Parathyroid adenoma (tissue), 2 donors: ENCODE data around the gene SPTBN2.

ENCODE experiments used
- H2AFZ ChIP-seq: fragments of 300-600 bp; sonication (generic); one replicate; pipeline ENCODE4 v1.7.0; 2017; ENCODE audit warnings: antibody characterized with exemption, mild to moderate bottlenecking
- H3K27ac ChIP-seq: fragments of 300-600 bp; sonication (generic); one replicate; pipeline ENCODE4 v1.7.0; 2017
- H3K27me3 ChIP-seq: fragments of 300-600 bp; sonication (generic); one replicate; pipeline ENCODE4 v1.7.0; 2017; ENCODE audit warnings: low read length; ENCODE audit not compliant: control insufficient read depth, insufficient read depth
- H3K36me3 ChIP-seq: fragments of 300-600 bp; sonication (generic); one replicate; pipeline ENCODE4 v1.7.0; 2017; ENCODE audit warnings: low read length; ENCODE audit not compliant: control insufficient read depth, insufficient read depth
- H3K4me1 ChIP-seq: fragments of 300-600 bp; sonication (generic); one replicate; pipeline ENCODE4 v1.7.0; 2017; ENCODE audit warnings: control low read depth
- H3K4me2 ChIP-seq: fragments of 300-600 bp; sonication (generic); one replicate; pipeline ENCODE4 v1.7.0; 2017; ENCODE audit warnings: low read length
- H3K4me3 ChIP-seq: fragments of 300-600 bp; sonication (generic); one replicate; pipeline ENCODE4 v1.7.0; 2017; ENCODE audit warnings: low read depth, low read length
- H3K79me2 ChIP-seq: fragments of 300-600 bp; sonication (generic); one replicate; pipeline ENCODE4 v1.7.0; 2017; ENCODE audit warnings: control low read depth
- H3K9ac ChIP-seq: fragments of 300-600 bp; sonication (generic); one replicate; pipeline ENCODE4 v1.7.0; 2017; ENCODE audit warnings: mild to moderate bottlenecking
- H3K9me3 ChIP-seq: fragments of 300-600 bp; sonication (generic); one replicate; pipeline ENCODE4 v1.7.0; 2017; ENCODE audit warnings: low read length; ENCODE audit not compliant: control insufficient read depth
- CTCF ChIP-seq: fragments of 300-600 bp; sonication (generic); IDR thresholded peaks from one replicate; pipeline ENCODE4 v1.7.0; 2017; ENCODE audit warnings: antibody characterized with exemption, mild to moderate bottlenecking
- donor health status: primary hyperparathyroidism.

SPTBN2 gene

GRCh38 chr11:66728693-66729385 is at the start of gene SPTBN2:
Gene SPTBN2 (minus strand): TSS chr11:66729216. CDS start chr11:66721240, 7,976 bp downstream.
- H3K9me3 ChIP-seq, result no peaks in the 10 kb centered on the region
- no peaks in the 10 kb centered on the region for H3K27me3 ChIP-seq
- peak within 1 kb of the TSS; percentile 46 for H3K4me3 ChIP-seq
- H3K4me1 ChIP-seq, result no peaks in the 10 kb centered on the region
- no peaks in the 10 kb centered on the region for H3K36me3 ChIP-seq
- H3K79me2 ChIP-seq, result no peaks in the 10 kb centered on the region
- peak within 1 kb of the TSS; percentile 69 for H3K4me2 ChIP-seq
- H3K27ac ChIP-seq, result peak within 1 kb of the TSS; percentile 29
- H2AFZ ChIP-seq, result peak within 1 kb of the TSS; percentile 81
- no peak within 1 kb of the TSS for H3K9ac ChIP-seq
- TF ChIP-seq CTCF, result no peak

DNA sequence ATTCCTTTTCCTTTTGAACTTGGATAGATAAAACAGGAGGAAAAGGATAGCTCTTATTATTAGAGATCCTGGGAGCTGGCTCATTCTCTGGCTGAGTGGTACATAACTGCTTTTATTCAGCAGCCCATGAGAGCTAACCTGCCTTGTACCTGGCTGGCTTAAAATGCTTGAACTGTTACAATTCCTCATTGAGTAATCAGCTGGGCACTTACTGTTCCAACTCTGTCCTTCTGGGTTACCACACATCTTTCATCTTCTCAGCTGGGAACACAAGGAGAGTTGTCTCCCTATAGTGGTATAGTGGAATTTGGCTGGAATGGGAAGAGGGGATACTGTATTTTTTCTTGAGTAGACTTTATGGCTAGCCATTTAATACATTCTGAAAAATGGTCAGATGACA is 39.8 kb upstream of the SPTBN2 start:
- Histone ChIP-seq H3K36me3 (no peaks in the 10 kb centered on the region), H3K4me3 (no peak overlapping the region), H3K27me3 (no peaks in the 10 kb centered on the region), H3K9ac (no peak overlapping the region), H3K4me2 (no peak overlapping the region), H3K4me1 (peaks cover 2% of the 10 kb centered on the region), H3K79me2 (no peaks in the 10 kb centered on the region), H3K9me3 (no peaks in the 10 kb centered on the region), H3K27ac (no peak overlapping the region), H2AFZ (no peak overlapping the region)
- TF ChIP-seq CTCF, result no peak

DNA sequence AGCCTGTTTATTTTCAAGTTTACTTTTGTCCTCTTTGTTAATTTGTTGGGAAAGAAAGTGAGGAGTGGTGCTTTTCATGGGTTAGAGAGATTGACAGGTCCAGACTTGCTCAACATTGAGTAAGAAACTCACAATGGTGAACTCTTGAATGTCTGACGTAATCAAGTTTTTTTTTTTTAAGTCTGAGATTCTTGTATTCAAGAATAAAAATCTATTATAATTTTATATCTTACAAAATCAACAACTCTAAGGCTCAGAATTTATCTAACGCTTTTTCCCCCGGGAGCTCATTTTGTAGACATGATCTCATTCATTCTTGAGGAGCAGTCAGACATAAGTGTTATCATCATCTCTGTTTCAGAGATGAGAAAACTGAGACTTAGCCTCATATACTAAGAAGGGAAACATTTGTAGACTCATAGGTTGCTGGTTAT is 39.1 kb upstream of the SPTBN2 start:
- no peaks in the 10 kb centered on the region for H3K79me2 ChIP-seq
- no peak overlapping the region for H3K9ac ChIP-seq
- TF ChIP-seq CTCF, result no peak
- peaks cover 2% of the 10 kb centered on the region for H3K4me1 ChIP-seq
- no peaks in the 10 kb centered on the region for H3K9me3 ChIP-seq
- no peak overlapping the region for H3K4me3 ChIP-seq
- H3K4me2 ChIP-seq, result no peak overlapping the region
- no peaks in the 10 kb centered on the region for H3K36me3 ChIP-seq
- H3K27ac ChIP-seq, result no peak overlapping the region
- no peak overlapping the region for H2AFZ ChIP-seq
- no peaks in the 10 kb centered on the region for H3K27me3 ChIP-seq

- no peak overlapping the region for H3K4me2 ChIP-seq
- H3K79me2 ChIP-seq, result no peaks in the 10 kb centered on the region
- H3K9me3 ChIP-seq, result no peaks in the 10 kb centered on the region
- no peaks in the 10 kb centered on the region for H3K27me3 ChIP-seq
- H3K9ac ChIP-seq, result no peak overlapping the region
- no peak overlapping the region for H2AFZ ChIP-seq
- no peaks in the 10 kb centered on the region for H3K36me3 ChIP-seq
- no peak overlapping the region for H3K4me3 ChIP-seq
- no peak for TF ChIP-seq CTCF
- H3K4me1 ChIP-seq, result peaks cover 2% of the 10 kb centered on the region
- H3K27ac ChIP-seq, result no peak overlapping the region
Observed at GRCh38 chr11:66767666-66768065, 38.6 kb upstream of the SPTBN2 start.

- H3K27ac ChIP-seq, result no peak overlapping the region
- H3K4me2 ChIP-seq, result no peak overlapping the region
Observed at GRCh38 chr11:66766681-66767080, 37.7 kb upstream of the SPTBN2 start.

More at GRCh38 chr11:66766681-66767080, 37.7 kb upstream of the SPTBN2 start:
- Histone ChIP-seq H3K79me2 (no peaks in the 10 kb centered on the region), H3K4me3 (no peak overlapping the region), H3K27me3 (no peaks in the 10 kb centered on the region), H2AFZ (no peak overlapping the region), H3K9me3 (no peaks in the 10 kb centered on the region), H3K36me3 (no peaks in the 10 kb centered on the region), H3K9ac (no peak overlapping the region), H3K4me1 (peaks cover 2% of the 10 kb centered on the region)
- TF ChIP-seq CTCF, result no peak
